Measurements from ENCODE around the gene CRTC1.

The CRTC1 gene

DNA sequence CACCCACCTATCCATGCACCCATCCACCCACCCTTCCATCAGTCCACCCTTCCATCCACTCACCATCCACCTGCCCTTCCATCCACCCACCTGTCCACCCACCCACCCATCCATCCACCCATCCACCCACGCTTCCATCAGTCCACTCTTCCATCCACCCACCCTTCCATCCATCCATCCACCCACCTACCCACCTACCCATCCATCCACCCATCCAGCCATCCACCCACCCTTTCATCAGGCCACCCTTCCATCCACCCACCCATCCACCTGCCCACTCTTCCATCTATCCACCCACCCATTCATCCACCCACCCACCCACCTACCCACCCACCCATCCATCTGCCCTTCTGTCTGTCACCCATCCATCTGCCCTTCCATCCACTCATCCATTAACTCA is 29.6 kb upstream of the CRTC1 start:
- DNase-seq = no peak

DNA sequence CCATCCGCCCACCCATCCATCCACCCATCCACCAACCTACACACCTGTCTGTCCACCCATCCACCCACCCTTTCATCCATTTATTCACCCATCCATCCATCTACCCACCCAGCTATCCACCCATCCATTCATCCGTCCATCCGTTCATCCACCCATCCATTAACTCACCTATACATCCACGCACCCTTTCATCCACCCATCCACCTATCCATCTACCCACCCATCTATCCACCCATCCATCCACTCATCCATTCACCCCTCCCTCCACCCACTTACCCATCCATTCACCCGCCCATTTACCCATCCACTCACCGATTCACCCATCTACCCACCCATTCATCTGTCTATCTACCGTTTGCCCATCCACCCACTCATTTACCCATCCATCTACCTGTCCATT is 29.0 kb upstream of the CRTC1 start:
- no peak for DNase-seq

DNA sequence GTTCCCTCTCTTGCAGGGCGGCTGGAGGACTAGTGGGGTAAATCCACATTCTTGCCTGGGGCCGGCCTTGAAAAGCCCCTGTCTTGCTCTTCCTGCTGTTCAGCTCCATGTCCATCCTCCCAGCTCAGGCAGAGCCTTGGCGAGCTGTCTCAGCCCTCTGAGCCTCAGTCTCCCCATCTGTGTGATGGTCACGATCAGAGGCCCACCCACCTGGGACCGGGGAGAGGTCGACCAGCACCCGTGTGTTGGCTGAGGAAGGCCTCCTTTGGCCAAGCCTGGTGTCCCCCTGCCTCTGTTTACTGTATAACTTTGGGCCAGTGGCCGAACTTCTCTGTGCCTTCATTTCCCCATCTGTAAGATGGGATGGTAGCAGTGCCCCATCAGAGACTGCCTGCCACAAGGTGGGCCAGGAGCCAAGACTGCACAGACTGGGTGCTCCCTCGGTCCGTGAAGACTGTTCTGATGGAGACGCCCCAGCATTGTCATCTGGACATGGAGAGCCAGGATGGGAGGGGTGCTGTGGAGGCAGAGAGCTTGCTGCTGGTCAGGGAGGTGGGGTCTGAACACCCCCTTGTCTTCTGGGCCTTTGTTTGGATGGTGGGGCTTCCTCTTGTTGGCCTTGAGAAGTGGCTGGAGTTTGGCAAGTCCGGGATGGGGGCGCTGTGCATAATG is 28.2 kb upstream of the CRTC1 start:
- DNase-seq = no peak

DNA sequence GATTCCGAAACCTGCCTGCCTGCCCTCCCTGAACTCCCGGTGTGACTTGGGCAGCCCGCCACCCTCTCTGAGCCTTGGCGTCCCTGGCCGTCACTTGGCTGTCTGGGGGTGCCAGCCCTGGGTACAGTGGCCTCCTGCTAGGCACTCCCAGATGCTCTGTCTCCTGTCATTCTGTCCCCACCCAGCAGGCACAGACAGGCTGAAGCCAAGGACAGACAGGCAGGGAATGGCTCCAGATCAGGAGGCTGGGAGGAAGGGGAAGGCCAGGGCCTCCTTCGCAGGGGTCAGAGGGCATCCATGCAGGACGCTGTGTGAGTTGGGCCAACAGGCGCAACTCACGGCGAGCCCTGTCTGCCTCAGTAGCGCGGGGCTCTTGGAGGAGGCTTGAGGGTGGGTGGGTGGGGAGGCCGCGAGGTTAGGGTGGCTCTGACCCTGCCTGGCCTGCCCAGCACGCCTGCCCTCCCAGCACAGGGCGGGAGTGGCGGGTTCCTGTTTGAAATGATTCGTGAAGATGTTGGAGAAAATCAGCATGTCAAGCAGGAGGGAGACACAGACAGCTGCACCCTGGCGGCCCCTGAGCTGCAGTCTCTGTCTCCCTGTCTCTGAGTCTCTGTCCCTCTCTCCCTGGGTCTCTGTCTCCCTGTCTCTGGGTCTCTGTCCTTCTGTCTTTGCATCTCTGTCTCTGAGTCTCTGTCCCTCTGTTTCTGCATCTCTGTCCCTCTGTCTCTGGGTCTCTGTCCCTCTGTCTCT is 27.0 kb upstream of the CRTC1 start:
- no peak for DNase-seq

DNA sequence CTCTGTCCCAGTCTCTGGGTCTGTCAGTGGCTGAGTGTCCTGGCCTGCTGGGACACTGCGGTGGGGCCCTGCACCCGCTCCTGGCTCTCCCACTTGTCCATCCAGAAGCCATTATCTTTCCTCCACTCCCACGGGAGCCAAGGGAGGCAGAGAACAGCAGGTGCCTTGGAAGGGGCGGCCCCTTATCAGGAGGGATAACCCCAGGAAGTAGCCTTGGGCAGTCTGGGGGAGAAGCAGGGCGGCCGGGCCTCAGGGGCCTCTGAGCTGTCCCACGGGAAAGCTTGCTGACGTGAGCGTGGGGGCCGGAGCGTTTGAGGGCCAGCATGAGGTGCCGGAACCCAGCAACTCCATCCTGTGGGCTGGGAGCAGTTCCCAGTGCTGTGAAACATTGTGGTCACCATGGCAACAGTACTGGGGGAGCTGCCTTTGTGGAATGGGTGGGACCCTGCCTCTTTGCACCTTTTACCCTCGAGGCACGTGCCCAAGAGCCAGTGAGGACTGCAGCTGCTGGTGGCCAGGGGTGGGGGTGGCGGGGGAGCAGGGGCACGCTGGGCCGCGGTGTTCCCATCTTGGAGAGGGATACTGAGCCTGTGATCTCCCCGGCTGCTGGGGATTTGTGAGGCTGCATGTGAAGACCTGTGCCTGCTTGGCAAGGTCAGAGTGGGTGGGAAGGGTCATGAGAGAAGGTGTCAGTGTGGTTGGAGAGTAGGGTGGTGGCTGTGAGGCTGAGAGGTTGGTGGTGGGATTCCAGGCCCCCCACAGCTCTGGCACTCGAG is 25.7 kb upstream of the CRTC1 start:
- no peak for DNase-seq

DNA sequence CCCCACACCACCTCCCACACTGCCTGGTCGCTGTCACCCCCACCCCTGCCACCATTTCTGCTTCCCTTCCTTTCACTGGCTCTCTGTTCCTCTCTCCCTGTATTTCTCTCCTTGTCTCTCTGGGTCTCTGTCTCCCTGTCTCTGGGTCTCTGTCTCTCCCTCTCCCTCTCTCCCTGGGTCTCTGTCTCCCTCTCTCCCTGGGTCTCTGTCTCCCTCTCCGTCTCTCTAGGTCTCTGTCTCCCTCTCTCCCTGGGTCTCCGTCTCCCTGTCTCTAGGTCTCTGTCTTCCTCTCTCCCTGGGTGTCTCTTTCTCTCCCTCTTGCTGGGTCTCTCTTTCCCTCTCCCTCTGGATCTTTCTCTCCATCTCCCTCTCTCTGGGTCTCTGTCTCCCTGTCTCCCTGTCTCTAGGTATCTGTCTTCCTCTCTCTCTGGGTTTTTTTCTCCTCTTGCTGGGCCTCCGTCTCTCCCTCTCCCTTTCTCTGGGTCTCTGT is 25.1 kb upstream of the CRTC1 start:
- DNase-seq = no peak

DNA sequence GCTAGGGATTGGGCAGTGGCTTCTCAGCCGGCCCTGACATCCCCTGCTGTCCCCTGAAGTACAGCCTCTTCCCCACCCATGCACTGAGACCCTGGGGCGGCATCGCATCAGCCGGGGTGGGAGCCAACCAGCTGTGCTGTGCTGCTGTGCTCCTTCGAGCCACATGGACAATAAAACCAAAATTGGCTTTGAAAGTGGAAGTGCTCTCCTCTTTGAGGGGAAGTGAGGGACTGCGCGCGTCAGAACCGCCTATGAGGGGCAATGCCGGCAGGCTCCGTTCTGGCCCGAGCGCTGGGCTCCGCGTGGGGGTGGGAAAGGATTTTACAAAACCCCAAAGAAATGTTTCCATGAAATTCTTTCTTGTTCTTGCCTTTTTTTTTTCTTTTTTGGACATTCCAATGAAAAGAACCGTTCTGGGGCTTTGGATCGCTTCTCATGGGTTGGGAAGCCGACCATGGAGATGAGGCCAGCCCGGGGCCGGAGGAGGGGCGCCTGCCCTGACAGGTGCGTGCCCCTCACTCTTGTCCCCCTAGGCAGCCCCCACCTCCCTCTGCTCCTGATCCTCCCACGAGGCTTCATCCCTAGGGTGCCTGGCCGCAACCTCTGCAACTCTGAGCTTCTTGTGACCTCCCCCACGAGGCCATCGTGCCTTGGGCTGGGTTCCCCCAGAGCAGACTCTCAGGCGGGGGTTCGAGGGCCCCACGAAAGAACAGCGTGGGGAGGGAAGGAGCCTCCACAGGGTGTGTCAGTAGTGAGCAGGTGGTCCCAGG is 24.0 kb upstream of the CRTC1 start:
- no peak for DNase-seq

DNA sequence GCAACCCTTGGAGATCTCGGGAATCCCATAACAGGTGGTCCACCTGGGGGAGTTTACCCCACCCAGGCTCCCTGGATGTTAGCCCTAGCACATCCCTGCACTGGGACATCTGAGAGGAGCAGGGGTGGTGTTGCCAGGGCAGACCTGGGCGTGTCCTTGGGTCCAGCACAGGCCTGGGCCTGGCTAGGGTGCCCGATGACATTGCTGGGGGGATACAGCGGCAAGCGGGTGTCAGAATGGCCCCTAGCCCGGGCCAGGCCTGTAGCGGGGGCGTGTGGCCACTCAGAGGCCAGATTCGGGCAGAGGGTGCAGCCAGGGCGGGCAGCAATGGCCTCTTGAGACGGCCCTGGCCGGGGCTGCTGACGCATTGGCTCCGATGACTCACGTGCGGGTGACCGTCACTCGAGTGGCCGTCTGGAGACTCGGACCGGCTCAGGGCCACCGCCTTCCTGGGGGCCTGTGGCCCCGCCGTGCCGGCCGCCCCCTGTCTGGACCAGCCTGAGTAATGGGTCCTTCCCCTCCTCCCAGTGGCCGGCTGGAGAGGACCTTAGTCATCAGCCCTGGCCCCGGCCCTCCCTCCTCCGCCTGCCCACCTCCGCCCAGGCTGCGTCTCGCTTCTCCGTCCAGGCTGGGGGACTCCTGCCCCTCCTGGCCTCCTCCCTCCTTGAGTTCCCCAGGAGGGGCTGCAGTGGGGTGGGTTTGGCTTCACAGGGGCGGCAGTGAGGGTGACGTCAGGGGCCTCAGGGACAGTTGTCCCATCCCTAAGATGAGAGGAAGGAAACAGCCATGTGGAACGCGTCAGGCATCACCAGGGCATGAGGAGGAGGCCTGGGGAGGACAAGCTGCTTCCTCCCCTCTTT is 23.2 kb upstream of the CRTC1 start:
- no peak for DNase-seq

DNA sequence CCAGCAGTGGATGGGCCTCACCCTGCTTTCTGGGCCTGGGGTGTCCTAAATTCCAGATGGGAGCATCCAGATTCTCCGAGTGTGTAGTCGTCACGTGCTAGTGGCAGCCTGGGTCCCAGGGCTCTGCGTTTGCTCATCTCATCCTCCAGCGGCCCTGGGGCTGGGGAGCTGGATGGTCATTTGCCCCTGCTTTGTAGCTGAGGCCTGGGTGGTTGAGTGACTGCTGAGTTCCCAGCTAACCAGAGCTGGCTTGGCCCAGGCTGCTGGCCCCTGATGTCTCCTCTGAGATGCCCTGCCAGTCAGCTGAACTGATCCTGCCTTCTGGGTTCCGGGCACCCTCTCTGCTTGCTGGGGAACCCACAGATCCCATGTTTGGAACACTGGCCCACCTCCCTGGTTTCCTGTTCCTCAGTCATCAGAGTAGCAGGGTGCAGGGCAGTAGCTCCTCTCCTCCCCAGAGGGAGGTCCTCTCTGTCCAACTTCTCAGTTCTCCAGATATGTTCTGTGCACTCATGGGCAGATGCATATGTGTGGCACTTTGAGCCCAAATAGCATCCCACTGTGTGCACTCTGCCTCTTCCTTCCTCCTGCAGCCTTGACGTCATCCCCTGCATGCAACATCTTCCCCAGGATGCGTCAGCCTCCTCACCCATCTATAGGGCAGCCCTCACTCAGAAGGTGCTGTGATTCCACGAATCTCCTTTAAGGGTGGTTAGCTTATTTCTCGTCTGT is 22.4 kb upstream of the CRTC1 start:
- no peak for DNase-seq

DNA sequence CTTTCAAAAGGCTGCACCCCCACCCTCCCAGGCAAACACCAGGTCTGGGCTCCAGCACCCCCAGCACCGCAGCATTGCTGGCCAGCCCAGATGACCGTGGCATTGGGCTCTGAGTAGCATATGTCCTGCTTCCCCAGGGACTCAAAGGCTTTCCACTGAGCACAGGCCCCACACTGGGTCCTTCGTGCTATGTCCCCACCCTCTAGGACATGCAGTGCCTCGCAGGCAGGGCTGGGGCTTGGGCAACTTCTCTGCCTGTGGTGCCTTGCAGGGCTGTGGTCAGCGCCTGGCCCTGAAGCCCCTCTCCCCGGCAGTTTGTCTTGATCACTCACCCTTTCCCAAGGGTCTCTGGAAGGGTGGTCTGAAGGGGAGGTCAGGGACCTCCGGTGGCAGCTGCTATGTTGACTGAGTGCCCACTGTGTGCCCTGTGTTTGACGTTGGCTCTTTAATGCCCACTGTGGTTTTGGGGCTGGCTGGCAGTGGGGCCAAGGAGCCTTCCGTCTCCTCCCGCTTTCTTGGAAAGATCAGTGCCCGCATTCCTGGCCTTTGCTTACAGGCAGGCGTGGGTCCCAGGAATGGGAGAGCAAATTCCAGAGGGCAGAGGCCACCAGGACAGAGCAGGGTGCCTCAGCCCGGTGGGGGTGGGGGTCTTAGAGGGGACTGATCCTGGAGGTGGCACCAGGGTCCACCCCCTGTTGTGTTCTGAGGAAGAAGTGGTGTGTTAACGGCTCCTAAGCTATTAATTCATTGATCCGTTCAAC is 20.3 kb upstream of the CRTC1 start:
- no peak for DNase-seq

DNA sequence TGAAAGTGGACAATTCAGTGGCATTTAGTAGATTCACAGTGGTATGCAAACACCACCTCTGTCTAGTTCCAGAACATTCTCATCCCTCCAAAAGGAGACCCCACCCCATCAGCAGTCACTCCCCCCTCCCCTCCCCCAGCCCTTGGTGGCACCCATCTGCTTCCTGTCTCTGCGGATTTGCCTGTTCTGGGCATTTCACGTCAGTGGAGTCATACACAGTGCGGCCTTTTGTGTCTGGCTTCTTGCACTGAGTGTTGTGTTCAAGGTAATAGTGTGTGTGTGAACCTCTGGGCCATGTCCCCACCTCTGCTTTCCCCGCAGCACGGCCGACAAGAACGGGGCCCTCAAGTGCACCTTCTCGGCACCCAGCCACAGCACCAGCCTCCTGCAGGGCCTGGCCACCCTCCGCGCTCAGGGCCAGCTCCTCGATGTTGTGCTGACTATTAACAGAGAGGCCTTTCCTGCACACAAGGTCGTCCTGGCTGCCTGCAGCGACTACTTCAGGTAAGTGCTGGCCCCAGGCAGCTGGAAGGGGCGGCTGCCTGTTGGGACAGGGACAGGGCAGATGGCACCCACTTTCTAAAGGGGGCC is 19.4 kb upstream of the CRTC1 start:
- no peak for DNase-seq

DNA sequence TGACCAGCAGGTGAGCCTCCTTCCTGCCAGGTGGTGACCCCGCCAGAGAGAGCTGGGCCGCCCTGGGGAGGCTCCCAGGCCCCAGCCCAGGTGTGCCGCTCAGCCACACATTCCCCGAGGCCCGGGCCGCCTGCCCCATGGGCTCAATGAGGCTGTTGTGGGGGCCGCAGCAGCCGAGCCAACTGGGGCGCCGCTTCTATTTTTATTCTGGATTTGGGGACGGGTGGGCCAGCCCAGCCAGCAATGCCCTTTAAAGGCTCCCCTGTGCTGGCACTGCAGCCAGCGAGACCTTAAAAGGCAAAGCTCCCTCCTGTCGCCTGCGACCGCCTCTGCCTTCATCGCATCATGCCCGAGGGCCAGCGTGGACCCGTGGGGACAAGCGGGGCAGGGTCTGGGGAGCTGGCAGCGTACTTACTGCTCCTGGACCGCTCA is 17.7 kb upstream of the CRTC1 start:
- DNase-seq = no peak

DNA sequence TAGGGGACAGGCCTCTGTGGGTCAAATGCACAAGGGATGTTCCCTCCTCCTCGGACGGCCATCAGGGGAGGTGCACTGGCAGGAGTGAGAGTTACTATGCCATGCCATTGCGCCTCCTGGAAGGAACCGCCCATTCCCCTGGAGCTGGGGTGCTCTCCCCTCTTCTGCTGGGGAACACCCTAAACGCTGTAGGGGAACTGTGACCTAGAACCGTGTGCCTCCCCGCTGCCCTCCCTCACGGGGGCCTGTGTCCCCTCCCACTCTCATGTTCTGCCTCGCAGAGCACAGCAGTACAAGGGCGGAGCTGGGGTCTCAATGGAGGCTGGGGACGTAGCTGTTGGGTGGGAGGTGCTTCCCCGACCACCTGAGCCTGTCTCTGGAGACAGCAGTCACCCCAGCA is 17.2 kb upstream of the CRTC1 start:
- no peak for DNase-seq

DNA sequence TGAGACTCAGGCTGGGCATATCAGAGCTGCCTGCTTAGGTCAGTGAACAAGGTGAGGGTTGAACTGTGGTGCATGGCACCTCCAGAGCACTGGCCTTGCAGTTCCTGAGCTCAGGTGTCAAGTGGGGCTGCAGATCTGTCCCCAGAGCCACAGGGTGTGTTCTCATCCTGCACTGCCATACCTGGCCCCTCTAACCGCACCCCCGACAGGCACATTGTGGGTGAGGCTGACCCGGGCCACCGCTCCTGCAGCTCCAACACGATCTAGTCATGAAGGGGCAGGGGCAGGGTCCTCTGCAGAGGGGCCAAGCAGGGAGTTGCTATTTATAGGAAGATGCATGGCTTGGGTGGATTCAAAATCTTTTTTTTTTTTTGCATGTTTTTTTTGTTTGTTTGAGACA is 16.7 kb upstream of the CRTC1 start:
- DNase-seq = no peak

DNA sequence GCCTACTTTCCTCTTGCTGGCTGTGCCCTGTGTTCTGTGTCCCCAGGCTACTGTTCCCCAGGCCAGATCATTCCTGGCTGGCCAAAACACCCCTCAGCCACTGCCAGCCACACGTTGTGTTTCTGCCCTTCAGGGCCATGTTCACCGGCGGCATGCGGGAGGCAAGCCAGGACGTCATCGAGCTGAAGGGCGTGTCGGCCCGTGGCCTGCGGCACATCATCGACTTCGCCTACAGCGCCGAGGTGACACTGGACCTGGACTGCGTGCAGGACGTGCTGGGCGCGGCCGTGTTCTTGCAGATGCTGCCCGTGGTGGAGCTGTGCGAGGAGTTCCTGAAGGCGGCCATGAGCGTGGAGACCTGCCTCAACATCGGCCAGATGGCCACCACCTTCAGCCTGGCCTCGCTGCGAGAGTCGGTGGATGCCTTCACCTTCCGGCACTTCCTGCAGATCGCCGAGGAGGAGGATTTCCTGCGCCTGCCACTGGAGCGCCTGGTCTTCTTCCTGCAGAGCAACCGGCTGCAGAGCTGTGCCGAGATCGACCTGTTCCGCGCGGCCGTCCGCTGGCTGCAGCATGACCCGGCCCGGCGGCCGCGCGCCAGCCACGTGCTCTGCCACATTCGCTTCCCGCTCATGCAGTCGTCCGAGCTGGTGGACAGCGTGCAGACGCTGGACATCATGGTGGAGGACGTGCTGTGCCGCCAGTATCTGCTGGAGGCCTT is 15.8 kb upstream of the CRTC1 start:
- no peak for DNase-seq

DNA sequence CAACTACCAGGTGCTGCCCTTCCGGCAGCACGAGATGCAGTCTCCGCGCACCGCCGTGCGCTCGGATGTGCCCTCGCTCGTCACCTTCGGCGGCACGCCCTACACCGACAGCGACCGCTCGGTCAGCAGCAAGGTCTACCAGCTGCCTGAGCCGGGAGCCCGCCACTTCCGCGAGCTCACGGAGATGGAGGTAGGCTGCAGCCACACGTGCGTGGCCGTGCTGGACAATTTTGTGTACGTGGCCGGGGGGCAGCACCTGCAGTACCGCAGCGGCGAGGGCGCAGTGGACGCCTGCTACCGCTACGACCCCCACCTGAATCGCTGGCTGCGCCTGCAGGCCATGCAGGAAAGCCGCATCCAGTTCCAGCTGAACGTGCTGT is 15.2 kb upstream of the CRTC1 start:
- no peak for DNase-seq

DNA sequence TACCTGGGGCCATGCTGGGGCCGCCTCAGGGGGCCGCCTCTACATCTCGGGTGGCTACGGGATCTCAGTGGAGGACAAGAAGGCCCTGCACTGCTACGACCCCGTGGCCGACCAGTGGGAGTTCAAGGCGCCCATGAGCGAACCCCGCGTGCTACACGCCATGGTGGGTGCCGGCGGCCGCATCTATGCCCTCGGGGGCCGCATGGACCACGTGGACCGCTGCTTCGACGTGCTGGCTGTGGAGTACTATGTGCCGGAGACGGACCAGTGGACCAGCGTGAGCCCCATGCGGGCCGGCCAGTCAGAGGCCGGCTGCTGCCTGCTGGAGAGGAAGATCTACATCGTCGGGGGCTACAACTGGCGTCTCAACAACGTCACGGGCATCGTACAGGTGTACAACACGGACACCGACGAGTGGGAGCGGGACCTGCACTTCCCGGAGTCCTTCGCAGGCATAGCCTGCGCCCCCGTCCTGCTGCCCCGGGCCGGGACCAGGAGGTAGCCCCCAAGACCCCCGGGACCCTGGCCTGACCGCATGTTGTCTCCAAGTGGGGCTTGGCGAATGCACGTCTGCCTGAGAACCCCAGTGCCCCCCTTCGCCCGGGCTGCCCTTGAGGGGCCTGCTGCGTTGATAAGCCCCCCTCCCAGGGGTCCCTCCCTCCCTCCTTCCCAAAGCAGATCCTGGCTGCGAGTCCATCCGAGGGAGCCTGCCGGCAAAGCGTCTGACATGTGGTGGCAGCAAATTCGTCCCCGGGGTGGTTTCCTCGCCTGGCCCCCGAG is 14.5 kb upstream of the CRTC1 start:
- no peak for DNase-seq

DNA sequence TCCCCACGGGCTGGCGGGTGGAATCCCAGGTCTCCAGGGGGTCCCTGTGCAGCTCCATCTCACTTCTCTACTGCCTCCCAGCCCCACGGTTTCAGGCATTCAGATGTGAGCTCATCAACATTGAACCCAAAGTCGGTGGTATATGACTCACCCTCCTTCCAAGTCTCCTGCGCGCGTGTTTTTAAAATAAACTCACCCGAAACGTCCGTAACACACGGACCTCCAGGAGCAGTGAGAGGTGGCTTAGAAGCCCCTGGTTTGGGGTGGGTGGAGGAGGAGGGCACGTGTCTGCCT is 14.0 kb upstream of the CRTC1 start:
- DNase-seq = no peak

DNA sequence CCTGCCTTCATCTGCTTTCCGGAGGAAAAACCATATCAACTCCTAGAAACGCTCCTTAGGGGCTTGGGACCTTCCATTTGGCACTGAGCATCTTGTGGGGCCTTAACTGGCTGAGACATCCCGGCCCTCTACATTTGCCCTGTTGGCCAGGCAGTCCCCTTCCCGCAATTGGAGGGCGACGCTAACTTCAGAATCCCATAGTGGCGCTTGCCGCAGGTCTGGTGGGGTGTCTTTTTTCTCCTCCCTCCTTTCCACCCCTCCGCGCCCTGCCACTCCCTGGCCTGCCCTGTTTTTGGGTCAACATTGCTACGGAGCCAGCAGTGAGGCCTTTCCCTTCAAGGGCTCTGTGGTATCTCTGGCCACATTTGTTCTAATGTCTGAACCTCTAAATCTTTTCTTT is 13.6 kb upstream of the CRTC1 start:
- no peak for DNase-seq

All from effector CD4-positive, alpha-beta T cell (primary cell).